Measurements from ENCODE around the gene PSAP. TPM values are rescaled to one million over a fixed set of nuclear protein-coding genes. Genes with fewer than 3 reads are reported as not detected.

Gene PSAP
- polyA plus RNA-seq, 1 experiment, result 1,979 TPM

DNA sequence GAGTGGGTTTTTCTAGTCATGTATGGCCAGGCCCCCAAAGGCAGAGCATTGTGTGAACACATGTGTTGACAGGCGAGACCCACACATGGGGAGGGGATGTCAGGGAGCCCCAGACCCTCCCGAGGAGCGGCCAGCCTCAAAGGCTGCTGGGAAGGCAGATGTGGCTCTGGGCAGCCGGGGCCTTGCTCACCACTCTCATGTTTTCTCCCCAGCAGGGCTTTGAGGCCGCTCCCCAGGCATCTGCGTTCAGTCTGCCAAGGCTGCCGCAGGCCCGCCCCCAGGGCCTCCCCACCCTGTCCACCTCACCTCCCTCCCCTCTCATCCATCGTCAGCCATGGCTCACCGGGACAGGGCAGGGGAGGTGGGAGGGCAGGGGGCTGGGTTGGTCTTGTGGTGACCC lies 61.2 kb downstream of the PSAP start:
- H3K4me3 ChIP-seq (ENCODE audit: low read depth, low read length), result no peak overlapping the region
- TF ChIP-seq, protein P1, sequence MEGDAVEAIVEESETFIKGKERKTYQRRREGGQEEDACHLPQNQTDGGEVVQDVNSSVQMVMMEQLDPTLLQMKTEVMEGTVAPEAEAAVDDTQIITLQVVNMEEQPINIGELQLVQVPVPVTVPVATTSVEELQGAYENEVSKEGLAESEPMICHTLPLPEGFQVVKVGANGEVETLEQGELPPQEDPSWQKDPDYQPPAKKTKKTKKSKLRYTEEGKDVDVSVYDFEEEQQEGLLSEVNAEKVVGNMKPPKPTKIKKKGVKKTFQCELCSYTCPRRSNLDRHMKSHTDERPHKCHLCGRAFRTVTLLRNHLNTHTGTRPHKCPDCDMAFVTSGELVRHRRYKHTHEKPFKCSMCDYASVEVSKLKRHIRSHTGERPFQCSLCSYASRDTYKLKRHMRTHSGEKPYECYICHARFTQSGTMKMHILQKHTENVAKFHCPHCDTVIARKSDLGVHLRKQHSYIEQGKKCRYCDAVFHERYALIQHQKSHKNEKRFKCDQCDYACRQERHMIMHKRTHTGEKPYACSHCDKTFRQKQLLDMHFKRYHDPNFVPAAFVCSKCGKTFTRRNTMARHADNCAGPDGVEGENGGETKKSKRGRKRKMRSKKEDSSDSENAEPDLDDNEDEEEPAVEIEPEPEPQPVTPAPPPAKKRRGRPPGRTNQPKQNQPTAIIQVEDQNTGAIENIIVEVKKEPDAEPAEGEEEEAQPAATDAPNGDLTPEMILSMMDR (IDR thresholded peaks at IDR 0.05; ENCODE audit: insufficient read depth, low read depth, low read length), result no peak
- POLR2A ChIA-PET, result no interaction called here
- no peak for DNase-seq (ENCODE audit: low read depth)
- no peaks in the 10 kb centered on the region for H3K36me3 ChIP-seq (ENCODE audit: control insufficient read depth, insufficient read depth, low read length)
- CTCF ChIA-PET, result no interaction called here
- no peaks in the 10 kb centered on the region; the same call in 1 of the 2 replicates for H3K27me3 ChIP-seq (ENCODE audit: control insufficient read depth, insufficient read depth, low read length)

DNA sequence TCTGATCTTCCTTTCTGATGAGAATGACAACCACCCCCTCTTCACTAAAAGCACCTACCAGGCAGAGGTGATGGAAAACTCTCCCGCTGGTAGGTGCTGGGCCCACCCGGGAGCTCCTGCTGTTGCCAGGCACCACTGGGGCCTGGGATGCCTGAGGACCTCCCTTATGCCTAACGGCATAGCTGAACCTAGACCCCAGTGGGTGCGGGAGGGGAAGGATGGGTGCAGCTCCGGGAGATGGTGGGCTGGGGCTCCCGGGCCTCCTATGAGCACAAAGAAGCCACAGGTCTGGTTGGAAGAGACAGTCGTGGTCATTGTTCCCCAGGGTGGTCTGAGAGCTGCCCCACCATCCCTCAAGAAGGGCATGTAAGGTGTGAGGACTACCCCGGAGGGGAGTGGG lies 62.1 kb downstream of the PSAP start:
- ChIA-PET CTCF (no interaction called here), POLR2A (no interaction called here)
- DNase-seq (ENCODE audit: low read depth), result no peak
- TF ChIP-seq, protein P1 (IDR thresholded peaks at IDR 0.05; ENCODE audit: insufficient read depth, low read depth, low read length), result no peak
- Histone ChIP-seq H3K4me3 (ENCODE audit: low read depth, low read length) (no peak overlapping the region), H3K27me3 (ENCODE audit: control insufficient read depth, insufficient read depth, low read length) (no peaks in the 10 kb centered on the region; the same call in 1 of the 2 replicates), H3K36me3 (ENCODE audit: control insufficient read depth, insufficient read depth, low read length) (no peaks in the 10 kb centered on the region)

DNA sequence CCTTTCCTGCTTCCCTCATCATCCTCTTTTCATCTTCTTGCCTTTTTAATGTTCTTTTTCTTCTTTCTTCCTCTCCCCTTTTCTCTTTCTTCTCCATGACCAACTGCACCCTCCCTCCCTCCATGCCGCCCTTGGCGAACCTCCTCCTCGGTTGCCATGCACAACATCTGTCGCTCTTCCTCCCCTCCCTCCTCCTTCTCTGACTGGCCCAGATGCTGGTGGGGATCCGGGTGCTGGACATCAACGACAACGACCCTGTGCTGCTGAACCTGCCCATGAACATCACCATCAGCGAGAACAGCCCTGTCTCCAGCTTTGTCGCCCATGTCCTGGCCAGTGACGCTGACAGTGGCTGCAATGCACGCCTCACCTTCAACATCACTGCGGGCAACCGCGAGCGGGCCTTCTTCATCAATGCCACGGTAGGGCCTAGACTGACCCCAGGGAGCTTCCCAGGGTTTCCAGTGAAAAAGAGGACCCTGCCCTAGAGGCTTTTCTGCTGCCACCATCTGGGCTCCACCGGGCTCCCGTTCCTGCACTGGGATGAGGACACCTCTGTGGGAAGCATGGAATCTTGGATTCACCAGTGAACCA lies 66.3 kb downstream of the PSAP start:
- H3K27me3 ChIP-seq (ENCODE audit: control insufficient read depth, insufficient read depth, low read length), result peaks cover 7% of the 10 kb centered on the region; the same call in 1 of the 2 replicates
- CTCF ChIA-PET, result interaction anchor here (1.0 to 1.8 kb wide), 3 partner anchors 8 to 12 kb away, joined by 3 to 5 read pairs (median 4); partner anchors contain the start of gene VSIR

DNA sequence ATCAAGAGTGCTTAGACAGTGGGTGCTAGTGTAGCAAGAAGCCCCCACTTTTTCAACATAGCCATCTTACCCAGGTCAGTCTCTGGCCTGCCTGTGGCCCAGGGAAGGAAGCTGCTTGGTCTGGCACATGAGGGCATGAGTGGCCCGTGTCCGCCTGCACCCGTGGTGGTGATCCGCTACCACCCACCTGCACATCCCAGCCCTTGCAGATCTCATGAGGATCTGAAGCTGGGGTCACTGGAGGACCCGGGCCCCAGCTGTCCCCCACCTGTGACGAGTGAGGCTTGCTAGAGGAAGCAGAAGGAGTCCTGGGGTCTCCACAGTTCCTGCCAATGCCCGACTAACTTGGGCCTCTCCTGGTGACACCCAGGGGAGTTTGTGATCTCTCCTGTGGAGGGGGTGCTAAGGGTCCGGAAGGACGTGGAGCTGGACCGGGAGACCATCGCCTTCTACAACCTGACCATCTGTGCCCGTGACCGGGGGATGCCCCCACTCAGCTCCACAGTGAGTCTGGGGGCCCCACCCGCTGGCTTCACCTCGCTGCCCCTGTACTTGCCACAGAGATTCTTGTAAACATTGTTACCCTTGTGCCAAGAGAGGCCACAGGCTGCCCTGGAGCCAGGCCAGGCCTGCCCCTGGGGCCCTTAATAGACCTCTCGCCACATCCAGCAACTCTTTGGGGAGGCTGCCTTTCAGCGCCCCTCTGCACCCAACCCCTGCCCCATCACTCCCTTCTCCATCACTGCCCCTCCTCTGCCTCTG lies 67.0 kb downstream of the PSAP start:
- Histone ChIP-seq H3K27me3 (ENCODE audit: control insufficient read depth, insufficient read depth, low read length) (peaks cover 7% of the 10 kb centered on the region; the same call in 1 of the 2 replicates), H3K36me3 (ENCODE audit: control insufficient read depth, insufficient read depth, low read length) (no peaks in the 10 kb centered on the region), H3K4me3 (ENCODE audit: low read depth, low read length) (no peak overlapping the region)
- POLR2A ChIA-PET, result no interaction called here
- no peak for DNase-seq (ENCODE audit: low read depth)
- CTCF ChIA-PET, result interaction anchor here (1.0 to 1.6 kb wide), 4 partner anchors 11 to 88 kb away, joined by 3 to 5 read pairs (median 4); partner anchors contain the start of gene VSIR
- TF ChIP-seq, protein P1 (IDR thresholded peaks at IDR 0.05; ENCODE audit: insufficient read depth, low read depth, low read length), result no peak

More for the DNA sequence above, 66.3 kb downstream of the PSAP start:
- Histone ChIP-seq H3K36me3 (ENCODE audit: control insufficient read depth, insufficient read depth, low read length) (no peaks in the 10 kb centered on the region), H3K4me3 (ENCODE audit: low read depth, low read length) (no peak overlapping the region)
- TF ChIP-seq, protein P1 (IDR thresholded peaks at IDR 0.05; ENCODE audit: insufficient read depth, low read depth, low read length), result no peak
- POLR2A ChIA-PET, result no interaction called here
- no peak for DNase-seq (ENCODE audit: low read depth)

DNA sequence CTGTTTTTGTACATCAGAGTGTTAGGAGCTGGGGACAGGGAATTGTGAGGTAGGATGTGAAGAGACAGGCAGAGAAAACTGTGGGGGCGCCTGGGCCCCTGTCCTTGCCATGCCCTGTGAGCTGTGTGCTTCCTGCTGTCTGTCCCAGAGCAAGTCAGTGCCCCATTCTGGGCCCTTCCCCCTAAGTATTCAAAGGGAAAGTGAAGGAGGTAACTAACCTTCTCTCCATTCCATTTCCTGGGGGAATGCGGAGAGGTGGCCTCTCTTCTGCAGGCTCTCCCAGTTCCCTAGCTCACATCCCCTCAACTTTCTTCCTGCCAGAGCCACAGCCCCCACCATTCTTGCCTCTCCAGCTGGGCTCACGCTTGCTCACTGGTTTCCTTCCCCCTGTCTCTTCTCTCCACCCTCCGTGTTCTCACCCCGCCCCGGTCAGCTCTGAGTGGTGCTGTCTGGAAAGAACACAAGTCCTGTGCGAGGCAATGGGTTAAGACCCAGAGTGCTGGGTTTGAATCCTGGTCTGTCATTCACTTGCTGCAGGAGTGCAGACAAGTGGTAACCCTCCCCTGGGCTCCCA lies 68.0 kb downstream of the PSAP start:
- TF ChIP-seq, protein P1 (IDR thresholded peaks at IDR 0.05; ENCODE audit: insufficient read depth, low read depth, low read length), result no peak
- Histone ChIP-seq H3K27me3 (ENCODE audit: control insufficient read depth, insufficient read depth, low read length) (peaks cover 7% of the 10 kb centered on the region; the same call in 1 of the 2 replicates), H3K36me3 (ENCODE audit: control insufficient read depth, insufficient read depth, low read length) (no peaks in the 10 kb centered on the region), H3K4me3 (ENCODE audit: low read depth, low read length) (no peak overlapping the region)
- ChIA-PET CTCF (interaction anchor here (1.4 to 1.7 kb wide), 3 partner anchors 10 to 29 kb away, joined by 4 to 11 read pairs (median 5); partner anchors contain the start of gene VSIR), POLR2A (no interaction called here)
- DNase-seq (ENCODE audit: low read depth), result no peak
